22Rv1 (cell line): ENCODE results near the gene DPP6.
"Not testable (repeated sequence)": the region's sequence is repeated elsewhere in the genome, so short reads cannot be mapped to it uniquely, and the experiment has no call there.

Experiments used
- ZFX ChIP-seq: fragments of 450-650 bp; IDR thresholded peaks from 2 replicates; pipeline ENCODE4 v1.6.1; 2017; ENCODE audit warnings: antibody characterized with exemption, borderline replicate concordance
- TF ChIP-seq, protein P1 (sequence below): fragments of 450-650 bp; IDR thresholded peaks from 2 replicates; pipeline ENCODE4 v1.5.1; 2017; ENCODE audit warnings: mild to moderate bottlenecking

DNA sequence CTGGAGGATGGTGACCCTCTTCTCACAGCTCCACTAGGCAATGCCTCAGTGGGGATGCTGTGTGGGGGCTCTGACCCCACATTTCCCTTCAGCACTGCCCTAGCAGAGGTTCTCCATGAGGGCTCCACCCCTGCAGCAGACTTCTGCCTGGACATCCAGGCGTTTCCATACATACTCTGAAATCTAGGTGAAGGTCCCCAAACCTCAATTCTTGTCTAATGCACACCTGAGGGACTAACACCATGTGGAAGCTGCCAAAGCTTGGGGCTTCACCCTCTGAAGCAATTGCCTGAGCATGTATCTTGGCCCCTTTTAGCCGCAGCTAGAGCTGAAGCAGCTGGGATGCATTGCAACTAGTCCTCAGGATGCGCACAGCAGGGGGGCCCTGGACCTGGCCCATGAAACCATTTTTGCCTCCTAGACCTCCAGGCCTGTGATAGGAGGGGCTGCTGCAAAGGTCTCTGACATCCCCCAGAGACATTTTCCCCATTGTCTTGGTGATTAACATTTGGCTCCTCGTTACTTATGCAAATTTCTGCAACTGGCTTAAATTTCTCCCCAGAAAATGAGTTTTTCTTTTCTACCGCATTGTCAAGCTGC lies 882.3 kb downstream of the DPP6 start:
- TF ChIP-seq, protein P1, sequence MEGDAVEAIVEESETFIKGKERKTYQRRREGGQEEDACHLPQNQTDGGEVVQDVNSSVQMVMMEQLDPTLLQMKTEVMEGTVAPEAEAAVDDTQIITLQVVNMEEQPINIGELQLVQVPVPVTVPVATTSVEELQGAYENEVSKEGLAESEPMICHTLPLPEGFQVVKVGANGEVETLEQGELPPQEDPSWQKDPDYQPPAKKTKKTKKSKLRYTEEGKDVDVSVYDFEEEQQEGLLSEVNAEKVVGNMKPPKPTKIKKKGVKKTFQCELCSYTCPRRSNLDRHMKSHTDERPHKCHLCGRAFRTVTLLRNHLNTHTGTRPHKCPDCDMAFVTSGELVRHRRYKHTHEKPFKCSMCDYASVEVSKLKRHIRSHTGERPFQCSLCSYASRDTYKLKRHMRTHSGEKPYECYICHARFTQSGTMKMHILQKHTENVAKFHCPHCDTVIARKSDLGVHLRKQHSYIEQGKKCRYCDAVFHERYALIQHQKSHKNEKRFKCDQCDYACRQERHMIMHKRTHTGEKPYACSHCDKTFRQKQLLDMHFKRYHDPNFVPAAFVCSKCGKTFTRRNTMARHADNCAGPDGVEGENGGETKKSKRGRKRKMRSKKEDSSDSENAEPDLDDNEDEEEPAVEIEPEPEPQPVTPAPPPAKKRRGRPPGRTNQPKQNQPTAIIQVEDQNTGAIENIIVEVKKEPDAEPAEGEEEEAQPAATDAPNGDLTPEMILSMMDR, result not testable (repeated sequence)
- not testable (repeated sequence) for TF ChIP-seq ZFX
